Thyroid gland (tissue), 4 donors: ENCODE data around the gene MOB3A.

Experiments
- POLR2A ChIP-seq, 2 donors: fragments of 450-650 bp; IDR thresholded peaks; one replicate each; pipeline ENCODE4 v1.6.1; 2017; ENCODE audit warnings: antibody characterized with exemption in 2 of 2, mild to moderate bottlenecking in 2 of 2, moderate library complexity in 1 of 2
- TF ChIP-seq, protein P1 (sequence below), 6 experiments: fragments of 200-600 bp in 3 of 6; fragments of 450-650 bp in 3 of 6; sonication (generic) in 3 of 6; IDR thresholded peaks; one replicate each; pipeline ENCODE4 v1.5.1; 2016 to 2019; ENCODE audit warnings: antibody characterized with exemption in 6 of 6, mild to moderate bottlenecking in 2 of 6, inconsistent platforms in 1 of 6, moderate library complexity in 1 of 6

DNA sequence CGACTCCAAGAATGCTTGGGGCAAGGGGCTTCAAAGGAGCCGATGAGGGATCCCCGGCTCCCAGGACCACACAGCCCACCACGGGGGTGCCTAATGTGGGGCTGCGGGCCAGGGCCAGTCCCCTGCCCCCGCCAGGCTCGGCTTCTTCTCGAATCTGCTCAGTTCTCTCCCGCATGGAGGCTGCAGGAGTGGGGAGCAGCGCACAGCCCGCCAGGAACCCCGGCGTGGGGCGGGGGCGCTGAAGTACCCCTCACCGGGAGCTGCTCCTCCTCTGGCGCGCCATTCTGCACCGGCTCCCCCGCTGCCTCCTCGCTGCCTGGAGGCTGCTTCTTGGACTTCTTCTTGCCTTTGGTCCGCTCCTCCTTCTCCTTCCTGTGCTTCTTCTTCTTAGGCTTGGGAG is 15.3 kb upstream of the MOB3A start:
- TF ChIP-seq, protein P1, sequence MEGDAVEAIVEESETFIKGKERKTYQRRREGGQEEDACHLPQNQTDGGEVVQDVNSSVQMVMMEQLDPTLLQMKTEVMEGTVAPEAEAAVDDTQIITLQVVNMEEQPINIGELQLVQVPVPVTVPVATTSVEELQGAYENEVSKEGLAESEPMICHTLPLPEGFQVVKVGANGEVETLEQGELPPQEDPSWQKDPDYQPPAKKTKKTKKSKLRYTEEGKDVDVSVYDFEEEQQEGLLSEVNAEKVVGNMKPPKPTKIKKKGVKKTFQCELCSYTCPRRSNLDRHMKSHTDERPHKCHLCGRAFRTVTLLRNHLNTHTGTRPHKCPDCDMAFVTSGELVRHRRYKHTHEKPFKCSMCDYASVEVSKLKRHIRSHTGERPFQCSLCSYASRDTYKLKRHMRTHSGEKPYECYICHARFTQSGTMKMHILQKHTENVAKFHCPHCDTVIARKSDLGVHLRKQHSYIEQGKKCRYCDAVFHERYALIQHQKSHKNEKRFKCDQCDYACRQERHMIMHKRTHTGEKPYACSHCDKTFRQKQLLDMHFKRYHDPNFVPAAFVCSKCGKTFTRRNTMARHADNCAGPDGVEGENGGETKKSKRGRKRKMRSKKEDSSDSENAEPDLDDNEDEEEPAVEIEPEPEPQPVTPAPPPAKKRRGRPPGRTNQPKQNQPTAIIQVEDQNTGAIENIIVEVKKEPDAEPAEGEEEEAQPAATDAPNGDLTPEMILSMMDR (IDR thresholded peaks at IDR 0.05), result no peak
- TF ChIP-seq POLR2A (IDR thresholded peaks at IDR 0.05), result no peak
